ENCODE results near the gene CPOX.

The CPOX gene

GRCh38 chr3:98532709-98533571 is 60.5 kb downstream of the CPOX start:
- DNase-seq, result no peak

- no peak for DNase-seq
Measured at GRCh38 chr3:98532275-98532637, 61.2 kb downstream of the CPOX start.

- no peak for DNase-seq
Measured at GRCh38 chr3:98531622-98532274, 61.7 kb downstream of the CPOX start, which contains the start of gene GPR15. GPR15 (plus strand) TSS chr3:98531978; CDS start chr3:98532034, 56 bp downstream.

- DNase-seq, result no peak
Measured at GRCh38 chr3:98530676-98531075, 62.7 kb downstream of the CPOX start.

GRCh38 chr3:98529856-98530459 is 63.5 kb downstream of the CPOX start:
- DNase-seq, result no peak
